A673 (cell line): ENCODE measurements around the gene SPTBN4.

ENCODE experiments used
- CTCF ChIP-seq: fragments of 300-800, 200-600 bp; sonication (generic); conservative IDR thresholded peaks from 2 replicates; pipeline ENCODE4 v1.5.1; 2017; ENCODE audit warnings: low read depth, mild to moderate bottlenecking, antibody characterized with exemption, low read length, moderate library complexity, mixed read lengths
- EZH2 ChIP-seq: fragments of 200-600 bp; sonication (generic); IDR thresholded peaks from 2 replicates; pipeline ENCODE4 v1.6.1; 2017; ENCODE audit warnings: borderline replicate concordance, low read depth, mild to moderate bottlenecking, mixed read lengths, antibody characterized with exemption, low read length; ENCODE audit not compliant: poor library complexity, severe bottlenecking

- TF ChIP-seq EZH2 = no peak
- TF ChIP-seq CTCF = peak; percentile 82
These were observed 41.1 kb upstream of the SPTBN4 start, which contains the start of gene SERTAD1 for GRCh38 chr19:40425450-40426287.
